WI38 (cell line): ENCODE data around the gene NRCAM.

Source experiments
- H3K4me3 ChIP-seq: 2 replicates; pipeline ENCODE4 v1.5.1; 2011; ENCODE audit warnings: low read depth, mild to moderate bottlenecking, control low read depth, low read length
- TF ChIP-seq, protein P1 (sequence below): IDR thresholded peaks from 2 replicates; pipeline ENCODE4 v1.5.1; 2012; ENCODE audit warnings: low read depth, mild to moderate bottlenecking, control low read depth, low read length

NRCAM gene

DNA sequence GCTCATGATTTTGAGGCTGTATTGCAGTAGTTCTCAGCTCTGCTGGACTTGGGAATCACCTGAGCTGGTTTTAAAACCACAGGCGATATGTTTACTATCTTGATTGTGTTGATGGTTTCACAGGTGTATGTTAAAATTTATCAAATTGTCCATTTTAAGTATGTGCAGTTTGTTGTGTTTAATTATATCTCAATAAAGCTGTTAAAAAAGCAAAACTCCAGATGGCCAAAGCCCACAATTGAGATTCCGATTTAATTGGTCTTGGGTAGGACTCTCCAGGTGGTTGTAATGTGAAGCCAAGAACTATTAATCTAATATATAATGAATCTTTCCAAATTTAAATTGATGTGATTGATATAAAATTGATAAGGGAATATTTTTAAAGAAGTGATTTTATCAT is 48.6 kb downstream of the NRCAM start:
- H3K4me3 ChIP-seq: no peak overlapping the region
- TF ChIP-seq, protein P1, sequence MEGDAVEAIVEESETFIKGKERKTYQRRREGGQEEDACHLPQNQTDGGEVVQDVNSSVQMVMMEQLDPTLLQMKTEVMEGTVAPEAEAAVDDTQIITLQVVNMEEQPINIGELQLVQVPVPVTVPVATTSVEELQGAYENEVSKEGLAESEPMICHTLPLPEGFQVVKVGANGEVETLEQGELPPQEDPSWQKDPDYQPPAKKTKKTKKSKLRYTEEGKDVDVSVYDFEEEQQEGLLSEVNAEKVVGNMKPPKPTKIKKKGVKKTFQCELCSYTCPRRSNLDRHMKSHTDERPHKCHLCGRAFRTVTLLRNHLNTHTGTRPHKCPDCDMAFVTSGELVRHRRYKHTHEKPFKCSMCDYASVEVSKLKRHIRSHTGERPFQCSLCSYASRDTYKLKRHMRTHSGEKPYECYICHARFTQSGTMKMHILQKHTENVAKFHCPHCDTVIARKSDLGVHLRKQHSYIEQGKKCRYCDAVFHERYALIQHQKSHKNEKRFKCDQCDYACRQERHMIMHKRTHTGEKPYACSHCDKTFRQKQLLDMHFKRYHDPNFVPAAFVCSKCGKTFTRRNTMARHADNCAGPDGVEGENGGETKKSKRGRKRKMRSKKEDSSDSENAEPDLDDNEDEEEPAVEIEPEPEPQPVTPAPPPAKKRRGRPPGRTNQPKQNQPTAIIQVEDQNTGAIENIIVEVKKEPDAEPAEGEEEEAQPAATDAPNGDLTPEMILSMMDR: no peak

DNA sequence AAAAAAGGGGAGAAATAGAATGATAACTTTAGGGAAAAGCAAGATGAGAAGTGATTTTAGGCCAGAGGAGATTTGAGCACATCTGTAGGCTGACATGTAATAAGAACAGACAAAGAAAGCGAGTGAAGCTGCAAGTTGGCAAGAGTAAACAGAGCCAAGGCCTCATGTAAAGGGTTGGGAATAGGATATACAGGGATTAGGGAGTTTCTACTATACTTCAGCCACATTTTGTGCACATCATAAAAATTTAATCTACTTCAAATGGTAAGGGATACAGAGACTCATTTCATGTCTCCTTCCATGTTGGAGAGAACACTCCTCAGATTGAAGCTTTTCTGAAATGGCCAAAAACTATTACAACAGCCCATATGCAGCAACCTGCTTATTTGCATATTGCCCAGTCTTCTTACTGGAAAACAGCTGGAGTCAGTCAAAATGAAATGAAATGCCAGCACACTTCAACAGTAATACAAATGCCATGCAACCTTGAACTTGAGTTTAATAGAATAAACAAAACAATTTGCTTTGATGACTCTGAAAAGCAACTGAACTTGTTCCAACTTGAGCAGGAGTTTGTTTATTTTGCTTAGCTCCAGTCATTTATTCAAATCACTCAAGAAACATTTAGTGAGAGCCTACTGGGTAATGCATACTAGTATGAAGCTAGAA is 49.9 kb downstream of the NRCAM start:
- TF ChIP-seq, protein P1: no peak

DNA sequence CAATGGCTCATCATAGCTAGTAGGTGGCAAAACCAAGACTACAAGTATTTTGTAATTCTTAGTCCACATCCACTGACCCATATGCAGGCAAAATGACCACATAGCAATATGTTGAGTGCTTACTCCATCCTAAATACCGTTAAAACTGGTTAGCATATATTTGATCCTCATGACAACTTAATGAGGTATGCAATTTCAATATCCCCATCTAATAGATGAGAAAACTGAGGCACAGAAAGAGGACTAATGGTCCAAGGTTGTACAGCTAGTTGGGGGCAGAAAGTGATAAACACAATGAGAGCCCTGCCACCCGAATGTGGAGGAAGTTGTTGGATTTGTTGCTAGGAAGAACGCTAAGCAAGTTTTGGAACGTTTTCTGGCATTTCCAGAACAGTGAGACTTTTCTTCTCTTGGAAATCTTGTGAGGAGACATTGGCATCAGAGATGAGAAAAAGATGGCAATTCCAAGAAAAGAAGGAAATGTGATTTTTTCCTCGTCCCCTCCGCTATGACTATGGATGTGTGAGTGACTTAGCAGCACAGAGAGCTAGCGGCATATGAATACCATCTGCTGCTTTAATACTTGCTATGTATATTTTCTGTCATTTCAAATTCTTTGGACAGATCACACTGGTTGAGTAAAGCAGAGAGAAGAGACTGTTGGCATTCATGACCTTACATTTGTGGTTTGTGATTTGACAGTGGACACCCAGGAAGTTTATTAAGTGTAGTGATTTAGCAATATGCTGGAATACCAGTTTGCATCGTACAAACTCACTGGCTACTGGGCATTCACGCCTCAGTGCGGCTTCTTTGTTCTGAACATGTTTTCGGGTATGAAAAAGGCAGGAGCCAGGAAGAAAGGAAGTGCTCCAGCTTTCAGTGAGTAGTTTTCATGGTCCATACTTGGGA is 51.5 kb downstream of the NRCAM start:
- TF ChIP-seq, protein P1: no peak
- no peak overlapping the region for H3K4me3 ChIP-seq

More for the DNA sequence above, 49.9 kb downstream of the NRCAM start:
- no peak overlapping the region for H3K4me3 ChIP-seq

DNA sequence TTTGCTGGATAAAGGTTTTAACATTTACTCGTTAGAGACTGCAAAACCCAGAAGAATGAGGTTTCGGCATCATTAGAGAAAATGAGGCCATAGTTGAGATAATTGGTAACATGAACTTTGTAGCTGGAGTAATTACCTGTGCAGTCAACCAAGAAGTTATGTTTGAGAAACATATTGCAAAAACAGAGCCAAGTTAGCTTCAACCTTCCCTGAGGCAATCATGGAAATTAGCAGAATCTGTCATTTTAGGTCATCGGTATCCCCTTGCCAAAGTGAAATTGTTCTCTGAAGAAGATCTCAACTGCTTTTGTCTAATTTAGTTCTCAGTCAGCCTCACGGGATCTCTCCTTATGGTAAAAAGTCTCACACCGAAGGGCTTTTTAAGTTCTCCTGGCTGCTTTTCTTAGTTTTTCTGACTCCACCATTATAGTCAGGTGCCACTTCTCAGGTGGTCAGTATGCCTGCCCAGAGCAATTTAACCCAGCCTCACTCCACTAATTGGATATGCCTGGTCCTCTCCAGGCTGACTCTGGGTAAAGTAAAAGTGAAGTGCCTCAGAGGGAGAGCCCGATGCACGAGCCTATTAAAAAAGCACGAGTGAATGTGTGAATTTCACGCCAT is 52.5 kb downstream of the NRCAM start:
- TF ChIP-seq, protein P1: no peak
- no peak overlapping the region for H3K4me3 ChIP-seq

DNA sequence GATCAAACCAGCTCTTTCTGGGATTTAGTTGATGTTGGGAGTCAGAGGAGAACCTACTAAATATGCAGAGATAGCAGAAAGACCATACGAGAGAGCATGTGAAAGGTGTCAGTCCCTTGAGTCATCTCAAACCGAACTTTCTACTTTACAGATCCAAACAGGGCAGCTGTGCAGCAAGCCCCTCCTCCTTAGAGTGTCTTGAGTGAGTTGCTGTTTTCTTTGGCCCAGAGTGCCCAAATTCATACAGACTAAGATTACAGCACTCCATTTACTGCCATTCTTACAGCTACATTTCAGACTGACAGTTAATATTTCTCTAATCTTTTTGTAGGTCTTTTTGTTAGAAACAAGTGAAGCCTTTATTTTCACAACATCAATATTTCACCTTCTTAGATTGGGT is 53.4 kb downstream of the NRCAM start:
- TF ChIP-seq, protein P1: no peak
- H3K4me3 ChIP-seq: no peak overlapping the region

DNA sequence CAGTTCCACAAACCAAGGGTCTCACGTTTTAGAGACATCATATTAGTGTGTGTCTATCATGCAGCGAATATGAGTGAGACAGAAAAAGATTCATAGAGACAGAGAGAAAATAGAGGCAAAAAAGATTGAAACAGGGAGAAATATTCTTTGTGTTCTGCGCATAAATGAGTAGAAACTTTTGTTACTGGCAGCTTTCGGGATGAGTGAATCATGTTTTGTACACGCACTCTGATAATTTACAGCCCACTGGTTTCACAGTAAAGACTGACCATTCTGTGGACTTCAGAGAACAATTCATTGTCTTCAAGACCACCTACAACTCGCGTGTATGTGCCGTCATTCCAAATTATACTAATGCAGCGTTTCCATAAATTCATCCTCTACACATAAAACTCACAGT is 60.2 kb downstream of the NRCAM start:
- TF ChIP-seq, protein P1: no peak
- H3K4me3 ChIP-seq: no peak overlapping the region
